Measurements from ENCODE around the gene AP2A2. TPM values are rescaled to one million over a fixed set of nuclear protein-coding genes. Genes with fewer than 3 reads are reported as not detected.

AP2A2 gene
- total RNA-seq, 1 experiment from 2014 or later = 55.5 TPM

DNA sequence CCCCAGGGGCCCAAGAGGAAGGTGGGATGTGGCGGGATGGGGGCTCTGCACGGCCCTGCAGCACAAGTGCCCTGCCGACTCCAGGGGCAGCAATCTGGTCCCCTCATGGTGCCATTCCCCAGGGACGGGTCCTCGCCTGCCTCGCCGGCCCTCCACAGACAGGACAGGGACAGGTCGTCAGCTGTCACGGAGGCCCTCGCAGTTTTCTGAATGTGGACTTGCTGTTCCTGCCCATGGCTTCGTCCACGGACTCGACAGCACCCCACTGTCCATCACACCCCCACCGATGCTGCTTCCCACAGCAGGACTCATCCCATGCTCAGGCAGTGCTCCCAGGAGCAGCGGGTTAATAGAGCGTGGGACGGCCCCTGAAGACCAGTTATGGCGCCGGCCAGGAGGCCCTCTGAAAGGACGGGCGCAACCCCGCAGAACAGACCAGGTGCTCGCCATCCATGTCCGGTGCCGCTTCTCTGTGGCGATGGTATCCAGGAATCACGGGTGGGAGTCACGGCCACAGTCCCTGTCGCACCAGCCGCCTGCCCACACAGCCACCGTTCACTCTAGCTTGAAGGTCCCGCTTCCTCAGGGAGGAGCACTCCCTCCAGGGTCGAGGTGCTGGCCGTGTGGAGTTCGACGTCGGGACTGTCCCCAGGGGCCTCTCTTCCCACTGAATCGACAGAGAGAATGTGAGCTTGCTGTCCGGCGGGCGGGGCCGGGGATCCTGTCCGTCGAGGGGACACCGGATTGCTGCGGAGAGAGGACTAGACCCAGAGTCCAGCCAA, 130.5 kb downstream of the AP2A2 start (continued):
- TF ChIP-seq, protein P1, sequence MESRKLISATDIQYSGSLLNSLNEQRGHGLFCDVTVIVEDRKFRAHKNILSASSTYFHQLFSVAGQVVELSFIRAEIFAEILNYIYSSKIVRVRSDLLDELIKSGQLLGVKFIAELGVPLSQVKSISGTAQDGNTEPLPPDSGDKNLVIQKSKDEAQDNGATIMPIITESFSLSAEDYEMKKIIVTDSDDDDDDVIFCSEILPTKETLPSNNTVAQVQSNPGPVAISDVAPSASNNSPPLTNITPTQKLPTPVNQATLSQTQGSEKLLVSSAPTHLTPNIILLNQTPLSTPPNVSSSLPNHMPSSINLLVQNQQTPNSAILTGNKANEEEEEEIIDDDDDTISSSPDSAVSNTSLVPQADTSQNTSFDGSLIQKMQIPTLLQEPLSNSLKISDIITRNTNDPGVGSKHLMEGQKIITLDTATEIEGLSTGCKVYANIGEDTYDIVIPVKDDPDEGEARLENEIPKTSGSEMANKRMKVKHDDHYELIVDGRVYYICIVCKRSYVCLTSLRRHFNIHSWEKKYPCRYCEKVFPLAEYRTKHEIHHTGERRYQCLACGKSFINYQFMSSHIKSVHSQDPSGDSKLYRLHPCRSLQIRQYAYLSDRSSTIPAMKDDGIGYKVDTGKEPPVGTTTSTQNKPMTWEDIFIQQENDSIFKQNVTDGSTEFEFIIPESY (IDR thresholded peaks at IDR 0.05; ENCODE audit: extremely low read depth, insufficient replicate concordance, low read length) = no peak
- TF ChIP-seq, protein P2, sequence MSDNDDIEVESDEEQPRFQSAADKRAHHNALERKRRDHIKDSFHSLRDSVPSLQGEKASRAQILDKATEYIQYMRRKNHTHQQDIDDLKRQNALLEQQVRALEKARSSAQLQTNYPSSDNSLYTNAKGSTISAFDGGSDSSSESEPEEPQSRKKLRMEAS (IDR thresholded peaks at IDR 0.05) = no peak

DNA sequence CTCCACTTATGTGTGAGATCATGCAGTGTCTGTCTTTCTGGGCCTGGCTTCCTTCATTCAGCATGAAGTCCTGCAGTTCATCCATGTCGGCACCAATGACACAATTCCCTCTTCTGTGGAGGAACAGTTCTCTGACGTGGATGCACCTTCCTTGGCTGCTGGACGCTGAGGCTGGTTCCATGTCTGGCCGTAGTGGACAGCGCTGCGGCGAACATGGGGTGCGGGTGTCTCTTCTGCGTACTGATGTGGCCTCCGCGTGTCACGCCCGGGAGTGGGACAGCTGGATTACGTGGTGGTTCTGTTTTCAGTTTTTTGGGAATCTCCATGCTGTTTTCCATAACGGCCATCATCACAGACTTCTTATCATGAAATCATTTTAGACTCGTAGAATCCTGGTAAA, 132.1 kb downstream of the AP2A2 start:
- H3K27me3 ChIP-seq (ENCODE audit: insufficient read depth, low read length) = no peaks in the 10 kb centered on the region
- POLR2A ChIA-PET = no interaction called here
- ATAC-seq = no peak

More for the DNA sequence above, 132.1 kb downstream of the AP2A2 start:
- ChIA-PET CTCF (no interaction called here), RAD21 (ENCODE audit: low non-redundant PET in 1 of 2, low total read pairs in 2 of 2, uncharacterized antibody in 2 of 2, unreplicated experiment in 2 of 2) (no interaction called here)
- no peak for TF ChIP-seq EZH2 (IDR thresholded peaks at IDR 0.05)
- TF ChIP-seq JUND (IDR thresholded peaks at IDR 0.05) = no peak
- TF ChIP-seq, protein P3, sequence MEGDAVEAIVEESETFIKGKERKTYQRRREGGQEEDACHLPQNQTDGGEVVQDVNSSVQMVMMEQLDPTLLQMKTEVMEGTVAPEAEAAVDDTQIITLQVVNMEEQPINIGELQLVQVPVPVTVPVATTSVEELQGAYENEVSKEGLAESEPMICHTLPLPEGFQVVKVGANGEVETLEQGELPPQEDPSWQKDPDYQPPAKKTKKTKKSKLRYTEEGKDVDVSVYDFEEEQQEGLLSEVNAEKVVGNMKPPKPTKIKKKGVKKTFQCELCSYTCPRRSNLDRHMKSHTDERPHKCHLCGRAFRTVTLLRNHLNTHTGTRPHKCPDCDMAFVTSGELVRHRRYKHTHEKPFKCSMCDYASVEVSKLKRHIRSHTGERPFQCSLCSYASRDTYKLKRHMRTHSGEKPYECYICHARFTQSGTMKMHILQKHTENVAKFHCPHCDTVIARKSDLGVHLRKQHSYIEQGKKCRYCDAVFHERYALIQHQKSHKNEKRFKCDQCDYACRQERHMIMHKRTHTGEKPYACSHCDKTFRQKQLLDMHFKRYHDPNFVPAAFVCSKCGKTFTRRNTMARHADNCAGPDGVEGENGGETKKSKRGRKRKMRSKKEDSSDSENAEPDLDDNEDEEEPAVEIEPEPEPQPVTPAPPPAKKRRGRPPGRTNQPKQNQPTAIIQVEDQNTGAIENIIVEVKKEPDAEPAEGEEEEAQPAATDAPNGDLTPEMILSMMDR (IDR thresholded peaks at IDR 0.05 in 2 of 3, conservative IDR thresholded peaks at IDR 0.05 in 1 of 3; ENCODE audit: borderline replicate concordance in 1 of 3, insufficient read depth in 1 of 3, low read depth in 2 of 3, low read length in 2 of 3) = no peak
- TF ChIP-seq ELF1 (IDR thresholded peaks at IDR 0.05; ENCODE audit: borderline replicate concordance, low read depth) = no peak
- no peak for TF ChIP-seq YY1 (IDR thresholded peaks at IDR 0.05; ENCODE audit: extremely low read depth, insufficient replicate concordance, low read depth, low read length)
- TF ChIP-seq TCF7L2 (IDR thresholded peaks at IDR 0.05; ENCODE audit: borderline replicate concordance, extremely low read depth, insufficient read depth, insufficient read length) = no peak
- no peak for TF ChIP-seq SIN3A (IDR thresholded peaks at IDR 0.05; ENCODE audit: low read depth)
- TF ChIP-seq, protein P4, sequence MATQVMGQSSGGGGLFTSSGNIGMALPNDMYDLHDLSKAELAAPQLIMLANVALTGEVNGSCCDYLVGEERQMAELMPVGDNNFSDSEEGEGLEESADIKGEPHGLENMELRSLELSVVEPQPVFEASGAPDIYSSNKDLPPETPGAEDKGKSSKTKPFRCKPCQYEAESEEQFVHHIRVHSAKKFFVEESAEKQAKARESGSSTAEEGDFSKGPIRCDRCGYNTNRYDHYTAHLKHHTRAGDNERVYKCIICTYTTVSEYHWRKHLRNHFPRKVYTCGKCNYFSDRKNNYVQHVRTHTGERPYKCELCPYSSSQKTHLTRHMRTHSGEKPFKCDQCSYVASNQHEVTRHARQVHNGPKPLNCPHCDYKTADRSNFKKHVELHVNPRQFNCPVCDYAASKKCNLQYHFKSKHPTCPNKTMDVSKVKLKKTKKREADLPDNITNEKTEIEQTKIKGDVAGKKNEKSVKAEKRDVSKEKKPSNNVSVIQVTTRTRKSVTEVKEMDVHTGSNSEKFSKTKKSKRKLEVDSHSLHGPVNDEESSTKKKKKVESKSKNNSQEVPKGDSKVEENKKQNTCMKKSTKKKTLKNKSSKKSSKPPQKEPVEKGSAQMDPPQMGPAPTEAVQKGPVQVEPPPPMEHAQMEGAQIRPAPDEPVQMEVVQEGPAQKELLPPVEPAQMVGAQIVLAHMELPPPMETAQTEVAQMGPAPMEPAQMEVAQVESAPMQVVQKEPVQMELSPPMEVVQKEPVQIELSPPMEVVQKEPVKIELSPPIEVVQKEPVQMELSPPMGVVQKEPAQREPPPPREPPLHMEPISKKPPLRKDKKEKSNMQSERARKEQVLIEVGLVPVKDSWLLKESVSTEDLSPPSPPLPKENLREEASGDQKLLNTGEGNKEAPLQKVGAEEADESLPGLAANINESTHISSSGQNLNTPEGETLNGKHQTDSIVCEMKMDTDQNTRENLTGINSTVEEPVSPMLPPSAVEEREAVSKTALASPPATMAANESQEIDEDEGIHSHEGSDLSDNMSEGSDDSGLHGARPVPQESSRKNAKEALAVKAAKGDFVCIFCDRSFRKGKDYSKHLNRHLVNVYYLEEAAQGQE (IDR thresholded peaks at IDR 0.05; ENCODE audit: low read depth) = no peak
- TF ChIP-seq RAD21 (IDR thresholded peaks at IDR 0.05; ENCODE audit: low read depth) = no peak
- BruUV-seq (replicated peaks) = no TSS peak
- Histone ChIP-seq H3K4me1 (ENCODE audit: control insufficient read depth in 1 of 2, insufficient read depth in 2 of 2, low read length in 2 of 2) (peaks cover 13 to 30% of the 10 kb centered on the region in 2 experiments), H3K36me3 (ENCODE audit: control insufficient read depth in 1 of 2, insufficient read depth in 2 of 2, low read length in 2 of 2) (no peaks in the 10 kb centered on the region), H4K20me1 (ENCODE audit: insufficient read depth) (no peaks in the 10 kb centered on the region), H3K27ac (ENCODE audit: low read depth, low read length) (no peak overlapping the region), H3K9me2 (ENCODE audit: insufficient read depth) (no peaks in the 10 kb centered on the region), H3K79me2 (ENCODE audit: insufficient read depth, low read length) (no peaks in the 10 kb centered on the region), H3K4me3 (replicated peaks in 1 of 2; ENCODE audit: low read depth in 1 of 2, low read length in 2 of 2) (no peak overlapping the region), H2AFZ (ENCODE audit: low read depth, low read length, poor library complexity, severe bottlenecking) (no peak overlapping the region), H3K4me2 (ENCODE audit: low read length) (no peak overlapping the region), H3K9ac (ENCODE audit: low read length) (no peak overlapping the region), H3K9me3 (ENCODE audit: control insufficient read depth in 1 of 2, insufficient read depth in 1 of 2, low read depth in 1 of 2, low read length in 2 of 2) (peaks cover 0 to 7% of the 10 kb centered on the region in 2 experiments; a peak in 1 of 4 replicates)
- no peak for DNase-seq (ENCODE audit: low read depth, low spot score)
- intact Hi-C loops (cut with micrococcal nuclease) = loop anchor here (10.0 kb wide), 1 partner anchor 183 kb away; no protein-coding TSS in a partner anchor
